Thymus (tissue), 11 donors: ENCODE results near the gene EYS. TPM values are rescaled to one million over a fixed set of nuclear protein-coding genes. Genes with fewer than 3 reads are reported as not detected.
A peak's percentile ranks its signal among the peaks of the same experiment; 100 is the strongest.

Experiments
- DNase-seq, 9 donors: peaks; one replicate each; pipeline ENCODE4 v3.0.0-alpha.2; 2013; ENCODE audit warnings: low spot score in 9 of 9, low read depth in 6 of 9, missing footprints in 1 of 9
- H3K27ac ChIP-seq, 2 donors: one replicate each; pipeline ENCODE4 v1.5.1; 2013; ENCODE audit warnings: control low read depth in 1 of 2, low read depth in 1 of 2, low read length in 1 of 2, mild to moderate bottlenecking in 1 of 2, moderate library complexity in 1 of 2
- H3K27me3 ChIP-seq, 2 donors: one replicate each; pipeline ENCODE4 v1.5.1; 2013; ENCODE audit warnings: low read length in 1 of 2; ENCODE audit not compliant: control insufficient read depth in 2 of 2, insufficient read depth in 1 of 2
- H3K36me3 ChIP-seq, 2 donors: one replicate each; pipeline ENCODE4 v1.5.1; 2013; ENCODE audit warnings: low read length in 1 of 2, mild to moderate bottlenecking in 1 of 2, moderate library complexity in 1 of 2; ENCODE audit not compliant: control insufficient read depth in 2 of 2, insufficient read depth in 2 of 2
- H3K4me1 ChIP-seq, 2 donors: one replicate each; pipeline ENCODE4 v1.5.1; 2013; ENCODE audit warnings: low read length in 2 of 2; ENCODE audit not compliant: control insufficient read depth in 2 of 2, insufficient read depth in 2 of 2
- H3K4me3 ChIP-seq, 2 donors: one replicate each; pipeline ENCODE4 v1.5.1; 2013; ENCODE audit warnings: low read length in 2 of 2, control low read depth in 1 of 2, mild to moderate bottlenecking in 1 of 2
- H3K9me3 ChIP-seq, 2 donors: one replicate each; pipeline ENCODE4 v1.5.1; 2013; ENCODE audit warnings: low read length in 1 of 2, mild to moderate bottlenecking in 1 of 2; ENCODE audit not compliant: control insufficient read depth in 2 of 2, insufficient read depth in 1 of 2
- WGBS: extraction: QIAGEN DNeasy Blood & Tissue Kit; methylation state at CpG from one replicate; pipeline ENCODE4 v1.1.7; 2013; 5-methylcytosine and 5-hydroxymethylcytosine counted together
- polyA plus RNA-seq: library from polyadenylated mRNA; stranded (reverse); fragments of 200-250 nt; gene quantifications from one replicate; pipeline ENCODE4 v1.2.3, GENCODE V29; 2013
- total RNA-seq: library from RNA; stranded (reverse); fragments of 120-200 nt; gene quantifications from one replicate; pipeline ENCODE4 v1.2.4, GENCODE V29; 2013
- donor health status: healthy.

EYS gene
- total and polyA plus RNA-seq, 2 donors = 0.05 to 0.28 TPM

- no peak overlapping the region for H3K4me3 ChIP-seq
- H3K36me3 ChIP-seq = no peaks in the 10 kb centered on the region
- 92% methylated on average over 1 of the region's 1 CpG for WGBS
- no peak overlapping the region for H3K27ac ChIP-seq
- no peaks in the 10 kb centered on the region for H3K27me3 ChIP-seq
- no peaks in the 10 kb centered on the region for H3K4me1 ChIP-seq
- no peak for DNase-seq
- no peaks in the 10 kb centered on the region for H3K9me3 ChIP-seq
Measured at GRCh38 chr6:65701325-65701724, 5.7 kb downstream of the EYS start.

GRCh38 chr6:65700561-65700960 lies 6.5 kb downstream of the EYS start:
- no peaks in the 10 kb centered on the region for H3K4me1 ChIP-seq
- WGBS = 39% methylated on average over 4 of the region's 4 CpGs

GRCh38 chr6:65692109-65692508 lies 14.9 kb downstream of the EYS start:
- no peaks in the 10 kb centered on the region for H3K4me1 ChIP-seq
- WGBS = 93% methylated on average over 3 of the region's 3 CpGs
- H3K27me3 ChIP-seq = no peaks in the 10 kb centered on the region
- H3K27ac ChIP-seq = no peak overlapping the region
- no peaks in the 10 kb centered on the region for H3K36me3 ChIP-seq
- no peak for DNase-seq
- H3K9me3 ChIP-seq = no peaks in the 10 kb centered on the region
- no peak overlapping the region for H3K4me3 ChIP-seq

More at GRCh38 chr6:65700561-65700960, 6.5 kb downstream of the EYS start:
- no peaks in the 10 kb centered on the region for H3K27me3 ChIP-seq
- H3K4me3 ChIP-seq = no peak overlapping the region
- no peak for DNase-seq
- no peak overlapping the region for H3K27ac ChIP-seq
- no peaks in the 10 kb centered on the region for H3K9me3 ChIP-seq
- H3K36me3 ChIP-seq = no peaks in the 10 kb centered on the region

GRCh38 chr6:65680232-65680631 lies 26.8 kb downstream of the EYS start:
- no peaks in the 10 kb centered on the region for H3K4me1 ChIP-seq
- H3K9me3 ChIP-seq = no peaks in the 10 kb centered on the region
- H3K4me3 ChIP-seq = no peak overlapping the region
- no peak for DNase-seq
- H3K27ac ChIP-seq = no peak overlapping the region
- no peaks in the 10 kb centered on the region for H3K36me3 ChIP-seq
- H3K27me3 ChIP-seq = no peaks in the 10 kb centered on the region

GRCh38 chr6:65671922-65672321 lies 35.1 kb downstream of the EYS start:
- no peaks in the 10 kb centered on the region for H3K27me3 ChIP-seq
- no peaks in the 10 kb centered on the region for H3K36me3 ChIP-seq
- H3K4me1 ChIP-seq = no peaks in the 10 kb centered on the region
- H3K9me3 ChIP-seq = no peaks in the 10 kb centered on the region
- DNase-seq = peak in 1 of 9 donors; percentile 1
- H3K4me3 ChIP-seq = no peak overlapping the region
- 87% methylated on average over 1 of the region's 1 CpG for WGBS
- H3K27ac ChIP-seq = no peak overlapping the region

- DNase-seq = no peak
- no peak overlapping the region for H3K27ac ChIP-seq
- H3K9me3 ChIP-seq = no peaks in the 10 kb centered on the region
- no peaks in the 10 kb centered on the region for H3K27me3 ChIP-seq
- no peak overlapping the region for H3K4me3 ChIP-seq
- H3K36me3 ChIP-seq = no peaks in the 10 kb centered on the region
- no peaks in the 10 kb centered on the region for H3K4me1 ChIP-seq
Measured at GRCh38 chr6:65667916-65668656, 38.9 kb downstream of the EYS start.

- DNase-seq = no peak
- no peak overlapping the region for H3K4me3 ChIP-seq
- H3K27ac ChIP-seq = no peak overlapping the region
- H3K9me3 ChIP-seq = no peaks in the 10 kb centered on the region
- no peaks in the 10 kb centered on the region for H3K36me3 ChIP-seq
- H3K27me3 ChIP-seq = no peaks in the 10 kb centered on the region
- no peaks in the 10 kb centered on the region for H3K4me1 ChIP-seq
Measured at GRCh38 chr6:65650086-65650485, 56.9 kb downstream of the EYS start.

- no peaks in the 10 kb centered on the region for H3K9me3 ChIP-seq
- H3K27ac ChIP-seq = no peak overlapping the region
- no peaks in the 10 kb centered on the region for H3K27me3 ChIP-seq
- no peaks in the 10 kb centered on the region for H3K4me1 ChIP-seq
- no peaks in the 10 kb centered on the region for H3K36me3 ChIP-seq
- DNase-seq = no peak
- no peak overlapping the region for H3K4me3 ChIP-seq
- WGBS = 70% methylated on average over 3 of the region's 3 CpGs
Measured at GRCh38 chr6:65649392-65649791, 57.6 kb downstream of the EYS start.

- H3K27me3 ChIP-seq = no peaks in the 10 kb centered on the region
- H3K4me1 ChIP-seq = no peaks in the 10 kb centered on the region
- H3K4me3 ChIP-seq = no peak overlapping the region
- WGBS = 25% methylated on average over 3 of the region's 3 CpGs
- H3K9me3 ChIP-seq = no peaks in the 10 kb centered on the region
- DNase-seq = no peak
- no peaks in the 10 kb centered on the region for H3K36me3 ChIP-seq
- H3K27ac ChIP-seq = no peak overlapping the region
Measured at GRCh38 chr6:65646544-65646943, 60.5 kb downstream of the EYS start.
